ENCODE results near the gene SLC12A2.

Gene SLC12A2

DNA sequence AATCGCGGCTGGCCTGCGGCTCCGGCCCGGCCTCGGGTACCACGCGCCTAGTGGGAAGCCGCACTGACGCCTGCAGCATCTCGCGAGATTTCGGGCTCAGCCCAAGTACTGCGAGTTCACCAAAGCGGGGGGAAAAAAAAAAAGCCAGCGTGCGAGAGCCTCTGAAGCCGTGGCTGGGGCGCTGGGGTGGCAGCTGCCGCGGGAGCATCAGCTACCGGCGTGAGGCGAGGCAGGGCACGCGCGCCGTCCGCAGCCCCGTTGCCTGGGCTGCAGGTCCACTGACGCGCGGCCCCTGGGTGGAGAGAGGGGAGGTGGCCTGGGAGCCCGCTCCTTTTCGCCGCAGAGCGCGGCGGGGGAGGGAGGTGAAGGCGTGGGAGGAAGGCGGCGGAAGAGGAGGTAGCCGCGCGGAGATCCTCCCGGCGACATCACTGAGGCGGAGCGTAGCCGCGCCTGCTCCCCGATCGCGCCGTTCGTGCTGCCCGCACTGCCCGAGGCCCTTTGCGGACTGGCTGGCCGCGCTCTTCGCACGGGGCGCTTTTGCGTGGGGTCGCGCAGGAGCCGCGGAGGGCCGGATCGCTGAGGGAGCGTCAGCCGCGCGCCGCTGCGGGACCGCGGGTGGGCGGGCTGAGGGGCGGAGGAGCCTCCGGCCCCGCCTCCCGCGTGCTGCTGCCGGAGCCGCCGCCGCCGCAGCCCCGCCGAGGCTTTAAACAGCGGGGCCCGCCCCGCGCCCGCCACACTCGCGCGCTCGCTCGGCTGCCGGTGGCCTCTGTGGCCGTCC is at the start of gene SLC12A2:
Gene SLC12A2 (plus strand): TSS at position 734 of the 778 bp plus-strand sequence. CDS start 189 bp downstream, outside the sequence.
- peak; percentile 72 to 79 for DNase-seq

DNA sequence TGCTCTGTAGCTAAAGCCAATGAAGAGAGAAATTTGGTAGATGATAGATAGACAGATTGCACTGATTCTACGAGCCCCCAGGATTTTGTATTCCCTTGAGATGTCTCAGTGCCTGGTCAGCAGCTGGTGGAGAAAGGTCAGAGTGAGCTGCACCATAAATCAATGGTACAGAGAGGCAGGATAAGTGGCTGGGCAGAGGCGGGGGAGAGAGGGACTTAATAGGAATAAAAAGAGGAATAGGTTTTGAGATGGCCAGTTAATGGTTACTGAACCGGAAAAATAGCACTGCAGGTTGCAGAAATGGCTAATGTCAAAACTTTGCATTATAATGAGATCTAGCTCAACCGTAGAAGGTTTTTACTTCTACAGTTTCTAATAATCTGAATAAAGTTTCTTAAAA is 47.9 kb upstream of the SLC12A2 start:
- DNase-seq: no peak

GRCh38 chr5:128036950-128037349 is 46.6 kb upstream of the SLC12A2 start:
- DNase-seq: no peak

- DNase-seq: no peak
These were observed 44.9 kb upstream of the SLC12A2 start for GRCh38 chr5:128038643-128039042.

DNA sequence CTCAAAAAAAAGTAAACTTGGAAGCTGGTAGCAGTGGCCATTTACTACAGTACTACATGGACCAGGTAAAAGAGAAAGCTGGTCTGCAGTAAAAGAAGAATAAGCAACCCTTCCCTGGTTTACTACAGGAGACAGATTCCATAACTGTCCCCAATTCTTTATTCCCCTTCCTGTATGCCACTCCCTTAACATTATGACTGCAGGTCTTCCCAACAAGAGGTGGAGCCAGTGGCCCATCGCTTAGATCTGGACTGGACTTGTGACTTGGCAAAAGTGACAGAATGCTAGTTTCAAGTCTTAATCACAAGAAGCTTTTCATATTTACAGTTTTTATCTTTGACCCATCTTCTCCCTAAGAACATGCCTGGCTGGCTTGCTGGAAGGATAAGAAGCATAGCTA is 42.6 kb upstream of the SLC12A2 start:
- DNase-seq: no peak

- no peak for DNase-seq
These were observed 30.8 kb upstream of the SLC12A2 start for GRCh38 chr5:128052780-128053179.

- no peak for DNase-seq
These were observed 30.1 kb upstream of the SLC12A2 start for GRCh38 chr5:128053291-128053954.

DNA sequence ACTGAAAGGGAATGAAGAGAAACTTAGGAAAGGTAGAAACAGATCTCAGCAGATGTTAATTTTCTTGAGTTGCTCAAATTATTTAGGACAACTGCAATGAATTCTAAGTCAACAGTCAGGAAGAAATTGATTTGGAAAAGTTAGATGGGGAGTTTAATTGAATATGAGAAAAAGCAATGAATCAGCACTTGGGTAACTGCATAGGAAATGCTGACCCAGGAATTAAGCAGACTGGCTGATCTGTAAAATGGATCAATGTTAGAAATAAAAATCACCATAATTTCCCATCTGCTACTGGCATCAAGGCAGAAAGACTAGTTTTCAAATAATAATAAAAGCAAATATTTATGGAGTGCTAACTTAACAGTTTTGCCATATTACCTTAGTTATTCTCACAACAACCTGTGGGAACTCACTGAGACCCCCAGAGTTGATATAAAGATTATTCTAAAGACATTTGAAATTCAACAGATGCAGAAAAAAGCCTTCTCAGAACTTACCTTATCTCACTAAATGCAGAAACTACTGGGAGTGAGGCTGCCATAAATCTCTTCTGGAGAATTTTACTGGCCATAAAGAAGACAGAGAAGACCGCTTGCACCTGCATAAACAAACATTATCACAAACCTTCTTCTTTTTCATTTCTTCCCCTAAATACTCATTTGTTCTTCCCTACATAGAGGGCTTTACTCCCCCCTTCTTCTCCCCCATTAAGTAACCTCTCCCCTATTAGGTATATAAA is 22.8 kb upstream of the SLC12A2 start:
- no peak for DNase-seq

- no peak for DNase-seq
These were observed 21.3 kb upstream of the SLC12A2 start for GRCh38 chr5:128062172-128062746.

DNA sequence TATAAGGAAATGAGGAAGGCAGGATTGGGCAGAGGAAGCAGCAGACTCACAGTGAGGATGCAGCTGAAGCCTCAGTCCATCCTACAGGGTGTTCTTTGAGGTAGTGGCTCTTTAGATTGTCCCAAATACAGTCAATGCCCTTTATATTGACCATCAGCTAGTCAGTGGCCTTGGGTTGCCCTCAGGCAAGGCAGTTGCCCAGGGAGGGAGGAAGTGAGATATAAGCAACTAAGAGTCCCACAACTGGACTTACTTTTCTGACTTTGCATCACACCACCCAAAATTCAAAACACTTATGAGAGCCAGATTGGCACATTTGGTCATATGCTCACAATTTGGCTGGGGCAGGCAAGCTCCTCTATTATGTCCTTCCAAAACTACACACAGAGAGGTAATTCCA is 9.4 kb upstream of the SLC12A2 start:
- DNase-seq: peak in 1 of 2 experiments; percentile 30

DNA sequence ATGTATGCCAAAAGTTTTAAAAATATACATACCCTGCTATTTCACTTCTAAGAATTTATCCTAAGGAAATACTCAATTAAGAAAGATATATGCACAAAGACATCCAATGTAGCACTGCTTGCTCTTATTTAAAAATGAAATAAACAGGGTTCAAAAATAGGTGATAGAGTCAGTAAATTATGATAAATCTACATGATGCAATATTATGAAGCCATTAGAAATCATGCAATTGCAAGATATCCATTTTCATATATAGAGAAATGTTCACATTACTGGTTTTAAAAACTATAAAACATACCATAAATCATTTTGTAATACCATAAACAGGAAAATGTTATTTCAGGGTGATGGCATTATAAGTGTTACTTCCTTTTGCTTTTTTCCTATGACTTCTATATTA is 8.6 kb upstream of the SLC12A2 start:
- no peak for DNase-seq

DNA sequence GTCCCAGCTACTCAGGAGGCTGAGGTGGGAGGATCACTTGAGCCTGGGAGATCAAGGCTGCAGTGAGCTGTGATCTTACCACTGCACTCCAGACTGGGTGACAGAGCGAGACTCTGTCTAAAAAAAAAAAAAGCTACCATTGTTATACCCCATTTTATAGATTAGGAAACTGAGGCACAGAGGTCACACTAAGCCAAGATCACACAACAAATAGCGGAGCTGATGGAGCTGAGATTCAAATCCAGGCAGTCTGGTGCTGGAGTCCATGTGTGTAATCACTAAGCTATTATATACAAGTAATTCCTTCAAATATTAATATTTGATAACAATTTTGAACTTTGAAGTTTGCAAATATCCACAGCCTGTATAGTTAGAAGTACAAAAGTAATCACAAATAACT is 6.0 kb upstream of the SLC12A2 start:
- no peak for DNase-seq

GRCh38 chr5:128081111-128081851 is 2.3 kb upstream of the SLC12A2 start:
- DNase-seq: no peak

GRCh38 chr5:128082551-128083032 is 974 bp upstream of the SLC12A2 start:
- DNase-seq: peak; percentile 61 to 64

- DNase-seq: no peak
These were observed 253 bp downstream of the SLC12A2 start for GRCh38 chr5:128083811-128084227.

- DNase-seq: no peak
These were observed 932 bp downstream of the SLC12A2 start for GRCh38 chr5:128084228-128085167.

- DNase-seq: no peak
These were observed 1.8 kb downstream of the SLC12A2 start for GRCh38 chr5:128085413-128085812.

DNA sequence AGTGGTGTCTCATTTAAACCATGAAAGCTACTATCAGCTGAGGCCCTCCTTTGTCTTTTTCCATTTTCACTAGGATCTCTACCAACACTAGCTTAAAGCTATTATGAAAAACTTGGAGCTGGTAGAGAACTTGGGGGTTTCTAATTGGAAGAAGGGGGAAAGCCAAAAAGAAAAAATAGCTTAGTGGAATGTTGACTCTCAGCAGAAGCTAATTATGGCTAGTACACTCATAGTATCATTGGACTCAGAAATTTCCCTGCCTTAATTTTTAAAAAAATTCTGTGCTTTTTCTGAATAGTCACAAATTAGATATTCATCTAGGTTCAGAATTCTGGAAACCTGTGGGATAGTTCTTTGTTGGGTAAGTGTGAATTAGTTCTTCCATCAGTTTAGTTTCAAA is 8.0 kb downstream of the SLC12A2 start:
- no peak for DNase-seq

DNA sequence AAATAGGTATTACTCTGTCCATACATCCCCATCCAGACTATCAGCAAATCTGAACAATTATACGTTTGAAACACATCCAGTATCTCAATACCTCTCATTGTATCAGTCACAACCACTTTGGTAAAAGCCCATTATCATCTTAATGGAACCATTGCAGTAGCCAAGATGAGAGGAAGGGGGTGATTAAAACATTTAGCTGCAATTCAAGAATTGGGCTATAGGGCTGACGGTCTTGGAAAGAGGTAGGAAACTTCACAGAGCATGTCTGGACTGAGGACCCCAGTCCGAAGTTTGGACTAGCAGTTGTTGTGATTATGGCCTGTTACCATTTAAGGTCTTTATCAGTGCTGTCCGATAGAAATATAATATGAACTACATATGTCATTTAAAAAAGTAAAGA is 8.6 kb downstream of the SLC12A2 start:
- no peak for DNase-seq

DNA sequence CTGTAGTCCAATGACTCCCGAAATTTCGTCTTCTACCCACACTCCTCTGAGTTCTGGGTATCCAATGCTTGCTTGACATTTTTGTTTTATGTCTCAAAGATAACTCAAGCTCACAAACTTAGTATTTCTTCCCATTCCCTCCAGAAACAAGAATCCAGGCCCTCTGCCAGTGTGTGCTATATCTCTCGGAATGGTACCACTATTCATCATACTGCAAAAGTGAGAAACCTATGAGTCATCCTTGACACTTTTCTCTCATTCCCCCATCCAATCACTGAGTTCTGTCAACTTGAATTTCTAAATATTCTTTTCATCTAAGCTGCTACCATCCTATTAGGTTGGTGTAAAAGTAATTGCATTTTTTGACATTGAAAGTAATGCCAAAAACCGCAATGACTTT is 9.8 kb downstream of the SLC12A2 start:
- DNase-seq: no peak

- no peak for DNase-seq
These were observed 13.7 kb downstream of the SLC12A2 start for GRCh38 chr5:128097224-128097623.
